Lung (tissue), 12 donors: ENCODE measurements around the gene VWA5B1. TPM values are rescaled to one million over a fixed set of nuclear protein-coding genes. Genes with fewer than 3 reads are reported as not detected.

Experiments used
- ATAC-seq: fragments of 200-7000 bp; cut with Tn5 transposase; one replicate; pipeline ENCODE4 v1.9.1; 2020; ENCODE audit warnings: moderate number of reproducible peaks; ENCODE audit not compliant: insufficient read depth, low FRiP score
- DNase-seq, 3 donors: peaks; one replicate each; pipeline ENCODE4 v3.0.0-alpha.2; 2013 to 2017
- H3K27ac ChIP-seq, 2 donors: one replicate each; pipeline ENCODE4 v1.5.1; 2013; ENCODE audit warnings: mild to moderate bottlenecking in 2 of 2, moderate library complexity in 2 of 2, control low read depth in 1 of 2, inconsistent platforms in 1 of 2, low read depth in 1 of 2, low read length in 1 of 2
- H3K27me3 ChIP-seq, 3 donors: one replicate each; pipeline ENCODE4 v1.5.1; 2013; ENCODE audit warnings: low read length in 2 of 3; ENCODE audit not compliant: control insufficient read depth in 3 of 3, insufficient read depth in 3 of 3
- H3K36me3 ChIP-seq, 4 donors: one replicate each; pipeline ENCODE4 v1.5.1; 2013; ENCODE audit warnings: low read length in 4 of 4, mild to moderate bottlenecking in 1 of 4, moderate library complexity in 1 of 4; ENCODE audit not compliant: control insufficient read depth in 4 of 4, insufficient read depth in 4 of 4
- H3K4me1 ChIP-seq, 5 donors: one replicate each; pipeline ENCODE4 v1.5.1; 2013; ENCODE audit warnings: low read length in 5 of 5, mild to moderate bottlenecking in 2 of 5, moderate library complexity in 1 of 5; ENCODE audit not compliant: control insufficient read depth in 5 of 5, insufficient read depth in 5 of 5
- H3K4me3 ChIP-seq: one replicate; pipeline ENCODE4 v1.5.1; 2013; ENCODE audit warnings: mild to moderate bottlenecking, control low read depth, moderate library complexity
- H3K9ac ChIP-seq, 2 donors: one replicate each; pipeline ENCODE4 v1.5.1; 2013; ENCODE audit warnings: low read length in 2 of 2, control low read depth in 1 of 2; ENCODE audit not compliant: insufficient read depth in 1 of 2
- H3K9me3 ChIP-seq, 4 donors: one replicate each; pipeline ENCODE4 v1.5.1; 2013; ENCODE audit warnings: low read length in 3 of 4, mild to moderate bottlenecking in 1 of 4, moderate library complexity in 1 of 4; ENCODE audit not compliant: control insufficient read depth in 4 of 4, insufficient read depth in 3 of 4
- CTCF ChIP-seq: IDR thresholded peaks from 2 replicates; pipeline ENCODE4 v1.5.1; 2012; ENCODE audit warnings: mild to moderate bottlenecking; ENCODE audit errors: control extremely low read depth, extremely low read depth
- WGBS, 2 donors: extraction: QIAGEN DNeasy Blood & Tissue Kit; methylation state at CpG; one replicate each; pipeline ENCODE4 v1.1.7; 2013; 5-methylcytosine and 5-hydroxymethylcytosine counted together
- polyA plus RNA-seq, 2 donors: library from polyadenylated mRNA; stranded (reverse); fragments of 200-250 nt; gene quantifications; one replicate each; pipeline ENCODE4 v1.2.1, GENCODE V29; 2013
- total RNA-seq, 2 donors: library from RNA; depleted of rRNA in 1 of 2; stranded (reverse); fragments of >200 nt in 1 of 2; gene quantifications; one replicate each; pipeline ENCODE4 v1.2.1, GENCODE V29; 2014 to 2021
- donor health status: control.
- donor health status: control.
- donor health status: Bipolar disorder and iron deficiency.
- donor health status: healthy.
- donor health status: DM: yes; HTN: yes; CAD: no.

Gene VWA5B1
- total and polyA plus RNA-seq, 4 donors: 0.02 to 0.40 (median 0.26) TPM

GRCh38 chr1:20317471-20317870 is 26.8 kb downstream of the VWA5B1 start:
- ATAC-seq (no peak), DNase-seq (no peak)
- TF ChIP-seq CTCF: no peak
- H3K27me3 ChIP-seq: peaks cover 0 to 3% (median 0%) of the 10 kb centered on the region in 3 donors
- 90 to 94% methylated on average over 11 of the region's 11 CpGs for WGBS, 2 donors
- no peak overlapping the region for H3K9ac ChIP-seq
- peaks cover 0 to 52% (median 7%) of the 10 kb centered on the region in 5 donors for H3K4me1 ChIP-seq
- no peak overlapping the region for H3K4me3 ChIP-seq
- no peaks in the 10 kb centered on the region for H3K36me3 ChIP-seq
- no peak overlapping the region for H3K27ac ChIP-seq
- H3K9me3 ChIP-seq: no peaks in the 10 kb centered on the region

- 90 to 95% methylated on average over 14 of the region's 14 CpGs for WGBS, 2 donors
These were observed 27.8 kb downstream of the VWA5B1 start for GRCh38 chr1:20318521-20318920.

GRCh38 chr1:20318971-20319370 is 28.3 kb downstream of the VWA5B1 start:
- no peak for ATAC-seq
- TF ChIP-seq CTCF: no peak
- H3K4me1 ChIP-seq: peaks cover 0 to 67% (median 7%) of the 10 kb centered on the region in 5 donors
- H3K9ac ChIP-seq: no peak overlapping the region
- DNase-seq: no peak
- H3K36me3 ChIP-seq: no peaks in the 10 kb centered on the region
- no peak overlapping the region for H3K4me3 ChIP-seq
- H3K27me3 ChIP-seq: peaks cover 0 to 8% (median 0%) of the 10 kb centered on the region in 3 donors
- no peaks in the 10 kb centered on the region for H3K9me3 ChIP-seq
- no peak overlapping the region for H3K27ac ChIP-seq
- 82 to 85% methylated on average over 4 of the region's 4 CpGs for WGBS, 2 donors

More at GRCh38 chr1:20318521-20318920, 27.8 kb downstream of the VWA5B1 start:
- DNase-seq: no peak
- peaks cover 0 to 8% (median 0%) of the 10 kb centered on the region in 3 donors for H3K27me3 ChIP-seq
- H3K9me3 ChIP-seq: no peaks in the 10 kb centered on the region
- no peak overlapping the region for H3K9ac ChIP-seq
- no peak for TF ChIP-seq CTCF
- no peak overlapping the region for H3K4me3 ChIP-seq
- no peak for ATAC-seq
- no peak overlapping the region for H3K27ac ChIP-seq
- H3K4me1 ChIP-seq: peaks cover 0 to 62% (median 7%) of the 10 kb centered on the region in 5 donors
- no peaks in the 10 kb centered on the region for H3K36me3 ChIP-seq
